Upper lobe of left lung (tissue), 4 donors: ENCODE data around the gene ADPRHL1.

ENCODE experiments used
- CTCF ChIP-seq, 6 experiments: fragments of 450-650 bp in 4 of 6; fragments of 200-600 bp in 2 of 6; sonication (generic) in 2 of 6; IDR thresholded peaks; one replicate each; pipeline ENCODE4 v1.5.1; 2016 to 2019; ENCODE audit warnings: antibody characterized with exemption in 6 of 6
- EP300 ChIP-seq, 4 donors: sonication (generic); formaldehyde crosslinking; IDR thresholded peaks; one replicate each; pipeline ENCODE4 v1.5.1; 2017; ENCODE audit warnings: antibody characterized with exemption in 4 of 4, control low read depth in 2 of 4
- POLR2A ChIP-seq, 4 donors: fragments of 450-650 bp; IDR thresholded peaks; one replicate each; pipeline ENCODE4 v1.5.1; 2016 to 2017; ENCODE audit warnings: antibody characterized with exemption in 4 of 4, mild to moderate bottlenecking in 2 of 4
- POLR2AphosphoS5 ChIP-seq, 2 donors: sonication (generic); formaldehyde crosslinking; IDR thresholded peaks; one replicate each; pipeline ENCODE4 v1.5.1; 2017; ENCODE audit warnings: antibody characterized with exemption in 2 of 2

- TF ChIP-seq CTCF (IDR thresholded peaks at IDR 0.05) (no peak), POLR2AphosphoS5 (IDR thresholded peaks at IDR 0.05) (no peak), POLR2A (IDR thresholded peaks at IDR 0.05) (no peak), EP300 (IDR thresholded peaks at IDR 0.05) (no peak)
Measured at GRCh38 chr13:113400621-113401451, 52.5 kb downstream of the ADPRHL1 start.
